Neural progenitor cell (in vitro differentiated cells): Measurements from ENCODE around the gene DNAJC21.

Experiments
- EZH2 ChIP-seq: fragments of 200-600 bp; sonication (generic); IDR thresholded peaks from 2 replicates; pipeline ENCODE4 v1.6.1; 2017; ENCODE audit warnings: antibody characterized with exemption, mild to moderate bottlenecking, moderate library complexity
- EZH2phosphoT487 ChIP-seq: fragments of 200-600 bp; sonication (generic); IDR thresholded peaks from 2 replicates; pipeline ENCODE4 v1.6.1; 2017; ENCODE audit warnings: antibody characterized with exemption
- TF ChIP-seq, protein P1 (sequence below): fragments of 200-600 bp; sonication (generic); IDR thresholded peaks from 2 replicates; pipeline ENCODE4 v1.5.1; 2017; ENCODE audit warnings: antibody characterized with exemption, mild to moderate bottlenecking

DNA sequence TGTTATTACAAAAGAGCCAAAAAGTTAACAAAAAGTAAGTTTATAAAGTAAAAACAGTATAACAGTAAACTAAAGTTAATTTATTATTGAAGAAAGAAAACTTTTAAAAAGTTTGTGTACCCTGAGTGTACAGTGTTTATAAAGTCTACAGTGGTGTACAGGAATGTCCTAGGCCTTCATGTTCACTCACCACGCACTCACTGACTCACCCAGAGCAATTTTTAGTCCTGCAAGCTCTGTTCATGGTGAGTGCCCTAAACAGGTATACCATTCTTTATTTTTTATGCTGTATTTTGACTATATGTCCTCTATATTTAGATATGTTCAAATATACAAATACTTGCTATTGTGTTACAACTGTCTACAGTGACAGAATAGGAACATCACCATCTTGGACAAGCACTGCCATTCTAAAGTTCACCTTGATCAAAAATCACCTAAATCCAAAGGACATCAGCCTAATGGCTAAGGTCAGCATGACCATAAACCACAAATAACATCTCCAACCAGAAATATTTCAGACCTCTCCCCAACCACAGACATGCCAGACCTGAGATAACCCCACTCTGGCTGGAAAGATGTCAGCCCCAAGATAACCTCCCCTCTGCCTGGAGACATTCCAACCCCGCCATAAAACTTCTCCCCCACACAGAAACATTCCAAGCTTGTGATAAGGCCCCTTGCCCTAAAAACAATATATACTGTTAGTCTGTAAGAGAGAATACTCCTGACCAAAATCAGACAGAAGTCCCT is 62.3 kb downstream of the DNAJC21 start:
- TF ChIP-seq EZH2 (no peak), EZH2phosphoT487 (no peak)
- TF ChIP-seq, protein P1, sequence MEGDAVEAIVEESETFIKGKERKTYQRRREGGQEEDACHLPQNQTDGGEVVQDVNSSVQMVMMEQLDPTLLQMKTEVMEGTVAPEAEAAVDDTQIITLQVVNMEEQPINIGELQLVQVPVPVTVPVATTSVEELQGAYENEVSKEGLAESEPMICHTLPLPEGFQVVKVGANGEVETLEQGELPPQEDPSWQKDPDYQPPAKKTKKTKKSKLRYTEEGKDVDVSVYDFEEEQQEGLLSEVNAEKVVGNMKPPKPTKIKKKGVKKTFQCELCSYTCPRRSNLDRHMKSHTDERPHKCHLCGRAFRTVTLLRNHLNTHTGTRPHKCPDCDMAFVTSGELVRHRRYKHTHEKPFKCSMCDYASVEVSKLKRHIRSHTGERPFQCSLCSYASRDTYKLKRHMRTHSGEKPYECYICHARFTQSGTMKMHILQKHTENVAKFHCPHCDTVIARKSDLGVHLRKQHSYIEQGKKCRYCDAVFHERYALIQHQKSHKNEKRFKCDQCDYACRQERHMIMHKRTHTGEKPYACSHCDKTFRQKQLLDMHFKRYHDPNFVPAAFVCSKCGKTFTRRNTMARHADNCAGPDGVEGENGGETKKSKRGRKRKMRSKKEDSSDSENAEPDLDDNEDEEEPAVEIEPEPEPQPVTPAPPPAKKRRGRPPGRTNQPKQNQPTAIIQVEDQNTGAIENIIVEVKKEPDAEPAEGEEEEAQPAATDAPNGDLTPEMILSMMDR = no peak
